NCI-H69 (cell line): ENCODE results near the gene PSMC1.

ENCODE experiments used
- DNase-seq: peaks from one replicate; lab custom pipeline; 2025; lab: John Stamatoyannopoulos, UW

The PSMC1 gene

GRCh38 chr14:90302529-90303303 is 46.4 kb downstream of the PSMC1 start:
- no peak for DNase-seq

- no peak for DNase-seq
Observed at GRCh38 chr14:90303473-90303872, 47.1 kb downstream of the PSMC1 start.

- no peak for DNase-seq
Observed at GRCh38 chr14:90304502-90304901, 48.1 kb downstream of the PSMC1 start.

GRCh38 chr14:90305176-90305601 is 48.8 kb downstream of the PSMC1 start:
- no peak for DNase-seq

GRCh38 chr14:90308561-90308960 is 52.2 kb downstream of the PSMC1 start:
- no peak for DNase-seq

- no peak for DNase-seq
Observed at GRCh38 chr14:90317286-90317685, 60.9 kb downstream of the PSMC1 start.

- no peak for DNase-seq
Observed at GRCh38 chr14:90318016-90318415, 61.7 kb downstream of the PSMC1 start.

GRCh38 chr14:90319173-90319572 is 62.8 kb downstream of the PSMC1 start:
- DNase-seq, result no peak

GRCh38 chr14:90319634-90320541 is 63.5 kb downstream of the PSMC1 start:
- DNase-seq, result no peak

- no peak for DNase-seq
Observed at GRCh38 chr14:90321891-90322290, 65.5 kb downstream of the PSMC1 start.
